HG03064 (cell line): ENCODE data around the gene BTK.

Source experiments
- ATAC-seq: cut with Tn5 transposase; IDR thresholded peaks from one replicate; pipeline ENCODE4 v1.9.1; 2021; ENCODE audit warnings: low read depth; ENCODE audit not compliant: unreplicated experiment

The BTK gene

DNA sequence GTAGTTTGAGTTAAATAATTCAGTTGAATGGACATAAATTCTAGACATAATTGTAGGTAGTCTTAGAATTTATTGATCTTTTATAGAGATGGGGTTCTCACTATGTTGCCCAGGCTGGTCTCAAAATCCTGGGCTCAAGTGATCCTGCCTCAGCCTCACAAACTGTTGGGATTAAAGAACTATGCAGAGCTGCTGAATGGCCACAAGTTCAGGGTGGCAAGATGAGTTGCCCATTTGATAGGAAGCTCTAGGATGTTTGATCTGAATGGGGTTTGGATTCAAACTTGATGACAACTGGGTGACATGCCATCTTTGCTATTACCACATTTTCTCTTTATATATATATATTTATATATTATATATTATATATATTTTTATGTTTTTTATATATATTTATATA, 8.4 kb upstream of the BTK start:
- ATAC-seq, result no peak

DNA sequence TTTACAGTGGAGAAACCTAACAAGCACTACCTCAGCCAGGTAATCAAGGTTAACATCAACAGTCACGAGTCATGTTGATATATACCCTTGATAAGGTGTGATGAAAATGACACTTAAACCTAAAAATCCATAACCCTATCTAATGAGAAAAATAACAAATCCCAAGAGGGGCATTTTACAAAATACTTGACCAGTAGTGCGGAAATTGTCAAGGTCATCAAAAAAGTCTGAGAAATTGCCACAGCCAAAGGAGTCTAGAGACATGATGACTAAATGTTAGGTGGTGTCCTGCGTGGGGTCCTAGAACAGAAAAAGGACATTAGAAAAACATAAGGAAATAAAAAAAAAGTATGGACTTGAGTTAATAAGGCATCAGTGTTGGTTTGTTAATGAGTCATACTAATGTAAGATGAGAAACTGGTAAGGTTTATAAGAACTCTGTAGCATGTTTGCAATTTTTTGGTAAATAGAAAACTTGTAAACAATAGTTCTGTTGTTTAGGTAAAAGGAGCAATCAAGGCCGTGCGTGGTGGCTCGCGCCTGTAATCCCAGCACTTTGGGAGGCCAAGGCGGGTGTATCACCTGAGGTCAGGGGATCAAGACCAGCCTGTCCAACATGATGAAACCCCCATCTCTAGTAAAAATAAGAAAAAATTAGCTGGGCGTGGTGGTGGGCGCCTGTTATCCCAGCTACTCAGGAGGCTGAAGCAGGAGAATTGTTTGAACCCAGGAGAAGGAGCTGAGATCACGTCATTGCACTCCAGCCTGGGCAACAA, 7.7 kb upstream of the BTK start:
- no peak for ATAC-seq

DNA sequence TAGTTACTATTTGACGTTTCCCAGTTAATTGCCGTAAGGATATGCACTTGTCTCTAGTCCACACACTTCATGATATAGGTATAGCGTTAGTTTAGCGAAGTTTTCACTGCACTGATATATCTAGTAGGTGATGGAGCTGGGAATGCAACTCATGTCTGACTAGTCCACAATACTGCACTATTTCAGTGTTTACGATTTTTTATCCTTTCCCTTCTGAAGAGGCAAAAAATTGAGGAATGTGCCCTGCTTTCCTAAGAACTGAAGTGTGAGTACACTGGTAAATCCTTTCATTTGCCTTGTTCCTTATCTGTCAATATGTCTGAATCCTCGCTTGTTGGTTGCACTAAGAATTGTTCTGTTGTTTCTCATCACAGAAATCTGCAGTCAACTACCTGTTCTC, 5.8 kb upstream of the BTK start:
- ATAC-seq, result no peak

DNA sequence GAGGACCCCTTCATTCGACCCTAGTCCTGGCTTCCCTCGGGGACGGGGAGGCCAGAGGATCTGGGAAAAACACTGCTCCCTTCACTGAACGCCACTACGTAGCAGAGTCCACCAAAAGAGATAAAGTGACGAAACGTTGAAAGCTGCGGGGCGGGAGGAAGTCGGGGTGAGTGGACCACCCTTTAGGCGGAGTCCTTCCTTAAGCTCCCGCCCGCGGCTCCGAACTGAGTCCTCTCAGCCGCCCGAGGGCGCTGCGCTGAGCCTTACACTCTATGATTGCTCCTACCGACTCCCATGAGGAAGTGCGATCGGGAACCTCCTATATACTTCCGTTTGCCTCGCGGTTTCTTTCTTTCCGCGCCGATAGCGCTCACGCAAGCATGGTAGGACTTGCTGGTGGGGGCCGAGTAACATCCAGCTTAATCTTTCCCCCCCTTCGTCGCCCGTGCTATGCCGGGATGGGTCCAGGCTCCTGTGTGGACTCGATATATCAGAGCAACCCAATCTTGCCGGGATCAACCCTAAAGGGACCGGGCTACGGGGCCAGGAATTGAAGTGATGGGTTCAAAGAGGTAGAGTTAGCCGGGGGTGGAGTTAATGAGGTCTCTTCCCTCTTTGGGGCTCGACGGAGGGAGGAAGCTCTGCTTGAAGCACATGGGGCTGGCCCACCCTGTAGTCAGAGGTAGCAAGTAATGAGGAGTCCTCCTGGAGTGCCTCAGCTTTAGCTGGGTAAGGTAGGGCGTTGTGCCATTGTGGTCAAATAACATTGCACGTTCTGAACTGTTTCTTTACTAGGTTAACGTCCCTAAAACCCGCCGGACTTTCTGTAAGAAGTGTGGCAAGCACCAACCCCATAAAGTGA, 4.9 kb upstream of the BTK start, which contains the start of gene RPL36A:
Gene RPL36A, plus strand, starts transcription at position 348 of the 862 bp plus-strand sequence. Its CDS starts 33 bp downstream, at position 381.
- peak; percentile 67 for ATAC-seq

DNA sequence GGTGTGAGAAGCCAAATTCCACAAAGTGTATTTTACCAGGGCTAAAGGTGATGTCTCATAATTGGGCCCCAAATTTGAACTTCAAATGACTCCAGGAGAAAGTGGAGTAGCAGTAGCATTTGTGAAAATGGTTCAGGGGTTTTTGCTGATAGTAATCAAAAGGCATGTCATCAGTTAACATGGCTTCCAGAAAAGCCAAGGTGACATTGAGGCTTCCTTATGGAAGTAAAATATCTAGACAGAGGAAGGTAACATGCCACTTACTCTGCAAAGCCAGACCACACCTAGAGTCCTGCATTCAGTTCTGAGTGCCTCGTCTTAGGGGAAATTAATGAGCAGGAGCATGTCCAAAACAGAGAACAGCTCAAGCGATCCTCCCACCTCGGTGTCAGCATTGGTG, 2.6 kb upstream of the BTK start:
- no peak for ATAC-seq

DNA sequence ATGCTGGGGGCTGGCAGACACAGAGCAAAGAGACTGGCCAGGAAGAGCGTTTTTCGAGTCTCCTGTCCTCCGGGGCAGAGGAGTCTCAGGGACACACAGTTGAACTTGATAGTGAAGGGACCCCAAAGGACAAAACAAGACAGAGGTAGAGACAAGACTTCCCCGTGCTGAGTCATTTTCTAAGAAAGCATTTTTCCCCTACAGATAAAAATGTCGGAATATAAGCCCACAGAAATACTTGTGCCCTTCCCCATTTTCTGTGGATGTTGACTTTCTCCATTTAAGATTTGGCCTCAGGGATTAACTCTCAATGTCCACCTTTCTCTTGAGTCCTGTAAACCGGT, 523 bp upstream of the BTK start:
- ATAC-seq, result no peak

DNA sequence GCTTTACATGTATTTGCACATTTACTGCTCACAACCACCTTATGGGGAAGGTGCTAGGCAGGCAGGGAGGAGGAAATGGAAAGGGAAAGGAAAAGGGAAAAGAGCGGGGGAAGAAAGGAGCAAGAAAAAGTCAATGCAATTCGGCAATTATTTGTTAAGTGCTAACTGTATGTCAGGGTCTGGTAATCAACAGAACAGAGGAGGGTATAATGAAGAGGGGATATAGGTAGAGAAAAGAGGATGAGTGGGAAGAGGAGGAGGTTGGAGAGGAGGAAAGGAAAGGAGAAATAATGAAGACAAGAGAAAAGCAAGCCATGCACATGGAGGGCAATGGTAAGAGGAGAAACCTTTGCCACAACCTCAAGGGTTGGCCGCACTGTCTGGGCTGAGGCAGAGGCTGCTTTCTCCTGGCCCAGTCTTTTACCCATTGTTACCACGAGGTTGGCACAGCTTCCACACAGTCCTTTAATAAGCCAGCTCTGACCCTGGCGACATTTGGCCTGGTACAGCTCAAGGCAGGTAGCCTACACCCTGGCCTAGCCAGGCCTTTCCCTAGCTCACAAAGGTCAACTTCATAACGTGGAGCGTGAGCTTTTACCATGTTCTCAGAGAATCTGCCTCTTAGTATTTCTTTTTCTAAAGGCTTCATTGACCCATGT, 836 bp downstream of the BTK start:
- ATAC-seq, result no peak

DNA sequence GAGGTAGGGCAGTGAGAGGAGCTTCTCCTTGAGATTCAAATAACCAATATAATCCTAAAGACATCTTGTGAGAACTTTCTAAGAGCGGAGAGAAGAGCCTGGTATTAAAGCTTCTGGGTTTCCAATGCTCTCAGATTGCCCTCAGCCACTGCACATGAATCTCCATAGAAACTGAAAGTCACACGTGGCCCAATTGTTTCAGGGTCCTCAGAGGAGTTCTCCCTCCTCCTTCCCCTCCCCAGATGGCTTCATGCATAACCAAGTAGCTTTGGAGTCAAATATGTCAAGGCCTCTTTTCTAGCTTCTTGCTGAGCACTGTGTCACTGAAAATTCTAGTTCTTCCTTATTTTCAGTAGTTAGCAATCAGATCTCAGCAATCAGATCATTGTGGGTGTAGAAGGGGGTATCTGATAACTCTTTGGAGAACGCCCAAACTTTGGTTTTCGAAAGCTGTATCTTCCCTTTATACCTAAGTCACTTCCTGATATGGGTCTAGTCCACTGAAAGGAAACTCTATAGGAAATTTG, 2.2 kb downstream of the BTK start:
- ATAC-seq, result peak; percentile 61

DNA sequence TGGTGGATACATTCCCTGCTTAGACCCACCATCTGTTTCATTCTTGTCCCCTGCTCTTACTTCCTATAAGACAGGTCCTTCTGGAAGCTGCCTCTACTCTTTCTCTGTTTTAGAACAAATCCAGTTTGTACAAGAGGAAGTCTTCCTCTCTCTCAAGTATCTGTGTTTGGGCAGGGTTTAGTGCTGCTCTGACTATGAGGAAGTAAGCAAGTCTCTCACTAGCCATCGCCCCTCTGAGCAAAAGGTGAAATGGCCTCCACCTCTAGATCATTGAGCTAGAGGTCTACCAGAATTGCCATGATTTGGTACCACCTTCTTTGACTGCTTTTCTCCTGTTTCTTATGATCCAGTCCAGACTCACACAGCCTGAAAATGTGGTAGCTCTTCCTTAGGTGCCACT, 8.4 kb downstream of the BTK start:
- ATAC-seq, result no peak

DNA sequence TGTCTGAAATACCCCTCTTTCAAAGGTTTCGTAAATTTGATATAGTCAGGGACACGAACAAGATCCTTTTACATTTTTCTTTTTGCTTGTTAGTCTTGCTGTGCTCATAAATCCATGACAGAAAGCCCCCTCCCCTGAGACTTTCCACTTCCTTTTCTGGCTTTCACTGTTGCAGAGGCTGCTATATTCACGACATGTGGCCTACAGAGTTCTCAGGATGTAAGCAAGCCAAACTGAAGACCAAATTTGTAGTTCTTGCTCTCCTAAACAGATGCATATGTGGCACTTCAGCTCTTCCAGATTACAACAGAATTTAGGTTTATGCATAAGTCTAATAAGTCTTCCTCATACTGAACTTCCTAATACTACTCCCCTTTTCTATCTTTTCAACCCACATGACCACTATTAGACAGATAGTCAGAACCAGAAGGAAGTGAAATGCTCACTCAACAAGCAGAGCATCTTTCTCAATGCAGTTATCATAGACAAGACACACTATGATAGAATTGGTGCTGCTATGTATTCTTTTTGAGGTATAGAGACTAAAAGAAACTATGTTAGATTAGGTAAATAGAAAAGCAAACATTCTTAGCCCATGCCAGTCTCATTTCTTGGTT, 15.0 kb downstream of the BTK start:
- peak; percentile 53 for ATAC-seq

DNA sequence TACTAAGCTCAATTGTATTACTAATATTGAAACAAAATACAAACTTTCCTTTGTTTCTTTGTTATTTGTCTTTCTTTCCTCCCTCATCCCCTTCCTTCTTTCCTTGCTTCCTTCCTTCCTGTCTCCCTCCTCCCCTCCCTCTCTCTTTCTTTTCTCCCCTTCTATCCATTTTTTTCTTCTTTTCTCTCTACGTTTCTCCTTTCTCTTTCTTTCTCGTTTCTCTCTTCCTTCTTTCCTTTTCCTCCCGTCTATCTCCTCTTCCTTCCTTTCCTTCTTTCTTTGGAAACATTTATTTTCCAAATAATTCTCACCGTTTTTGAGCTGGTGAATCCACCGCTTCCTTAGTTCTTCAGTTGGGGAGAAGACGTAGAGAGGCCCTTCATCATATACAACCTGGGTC, 16.3 kb downstream of the BTK start:
- ATAC-seq, result no peak

DNA sequence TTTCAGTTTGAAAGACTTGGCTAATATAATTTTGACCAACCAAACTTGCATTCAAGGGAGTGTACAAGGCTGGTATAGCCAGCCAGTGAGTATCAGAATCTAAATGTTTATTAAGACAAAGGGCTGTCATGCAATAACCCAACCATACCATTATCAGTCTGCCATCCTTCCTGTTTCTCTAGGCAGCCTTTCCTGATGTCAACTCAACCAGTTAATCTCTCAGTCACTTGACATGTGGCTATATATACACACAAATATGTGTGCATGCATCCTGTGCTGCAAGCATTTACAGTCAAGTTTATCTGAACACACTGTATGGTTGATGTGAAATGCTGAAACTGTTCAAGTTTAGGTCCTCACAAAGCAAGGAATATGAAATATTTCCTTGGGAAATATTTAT, 17.2 kb downstream of the BTK start:
- ATAC-seq, result no peak

DNA sequence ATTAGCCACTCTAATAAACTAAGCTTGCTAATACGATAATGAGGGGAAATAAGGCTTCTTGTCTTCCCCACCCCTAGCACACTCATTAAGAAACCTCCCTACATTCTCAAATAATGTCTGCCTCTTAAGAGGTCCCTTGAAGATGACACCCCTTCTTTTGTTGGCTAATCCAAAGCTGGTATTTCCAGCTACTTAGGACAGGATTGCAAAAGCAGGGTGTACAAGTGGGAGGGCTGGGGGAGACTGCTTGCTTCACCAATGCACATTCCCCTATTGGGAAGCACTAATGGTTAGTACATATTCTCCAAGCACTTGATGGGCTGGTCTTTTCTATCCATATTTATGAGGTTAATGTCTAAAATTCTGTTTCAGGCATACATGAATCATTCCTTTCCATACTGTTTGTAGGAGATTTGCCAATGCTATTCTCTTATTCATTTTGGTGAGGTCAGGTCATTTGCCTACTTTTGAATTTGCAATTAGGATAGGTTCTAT, 20.6 kb downstream of the BTK start:
- no peak for ATAC-seq

DNA sequence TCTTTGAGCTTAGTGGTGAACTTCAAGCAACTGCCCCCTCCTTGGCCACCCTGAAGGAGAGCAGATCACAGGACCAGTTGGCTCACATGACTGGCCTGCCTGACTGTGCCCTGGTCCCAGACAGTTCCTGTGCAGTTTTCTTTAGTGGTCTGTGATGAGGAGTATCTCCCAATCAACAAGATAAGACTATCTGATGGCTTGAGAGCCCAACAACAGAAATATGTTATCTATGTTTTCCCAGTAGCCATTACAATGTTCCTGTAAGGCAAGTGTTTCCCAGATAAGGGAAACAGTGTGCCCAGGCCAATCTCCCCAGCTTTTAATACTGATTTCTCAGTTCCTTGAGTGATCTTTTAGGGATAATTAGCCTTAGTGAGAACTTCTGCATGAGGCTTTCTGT, 23.2 kb downstream of the BTK start:
- no peak for ATAC-seq

DNA sequence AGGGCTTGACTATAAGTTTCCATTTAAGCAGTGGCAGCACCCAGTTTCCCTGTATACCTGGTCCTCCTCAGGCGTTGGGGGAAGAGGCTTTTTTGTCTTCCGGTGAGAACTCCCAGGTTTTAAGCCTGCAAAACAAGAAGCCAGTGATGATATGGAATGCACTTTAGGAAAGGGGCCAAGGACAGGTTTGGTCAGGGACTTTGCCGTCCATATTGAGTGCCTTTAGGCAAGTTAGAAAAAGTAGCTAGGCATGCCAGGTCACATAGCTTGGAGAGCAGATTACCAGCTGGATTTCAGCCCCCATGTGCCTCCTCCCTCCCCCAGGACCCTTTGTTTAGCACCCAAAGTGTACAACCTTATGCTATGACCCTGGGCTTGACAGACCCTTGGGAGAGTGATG, 23.9 kb downstream of the BTK start:
- ATAC-seq, result no peak

DNA sequence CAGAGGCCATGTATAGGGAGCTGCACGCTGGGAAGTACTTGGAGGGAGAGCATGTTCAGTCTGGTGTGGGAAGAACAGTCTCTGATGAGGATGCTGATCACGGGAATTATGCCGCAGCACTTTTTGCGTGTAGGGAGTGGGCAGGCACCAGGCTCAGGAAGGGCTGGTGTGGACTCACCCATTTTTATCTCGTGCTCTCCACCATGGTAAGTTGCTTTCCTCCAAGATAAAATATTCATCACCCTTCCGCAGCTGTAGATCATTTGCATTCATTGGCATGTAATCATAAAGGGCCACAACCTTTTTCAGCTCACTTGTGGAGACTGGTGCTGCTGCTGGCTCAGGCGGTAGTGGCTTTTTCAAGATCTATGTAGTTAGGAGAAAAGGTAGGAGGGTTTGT, 25.6 kb downstream of the BTK start:
- ATAC-seq, result no peak

DNA sequence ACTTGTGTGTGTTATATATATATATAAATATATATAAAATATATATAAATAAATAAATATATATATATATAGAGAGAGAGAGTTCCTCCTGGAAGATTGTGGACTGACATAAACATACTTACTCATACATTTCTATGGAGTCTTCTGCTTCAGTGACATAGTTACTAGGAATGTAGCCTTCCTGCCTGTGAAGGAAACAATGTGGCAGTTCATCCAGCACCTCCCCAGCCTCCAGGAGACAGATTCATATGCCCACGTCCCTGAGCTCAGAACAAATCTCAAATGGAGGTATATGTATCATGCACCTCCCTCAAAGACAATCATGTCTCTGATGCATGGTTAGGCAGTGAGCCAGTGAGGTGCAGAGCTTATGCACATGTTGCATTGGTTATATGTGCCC, 26.0 kb downstream of the BTK start:
- ATAC-seq, result no peak

DNA sequence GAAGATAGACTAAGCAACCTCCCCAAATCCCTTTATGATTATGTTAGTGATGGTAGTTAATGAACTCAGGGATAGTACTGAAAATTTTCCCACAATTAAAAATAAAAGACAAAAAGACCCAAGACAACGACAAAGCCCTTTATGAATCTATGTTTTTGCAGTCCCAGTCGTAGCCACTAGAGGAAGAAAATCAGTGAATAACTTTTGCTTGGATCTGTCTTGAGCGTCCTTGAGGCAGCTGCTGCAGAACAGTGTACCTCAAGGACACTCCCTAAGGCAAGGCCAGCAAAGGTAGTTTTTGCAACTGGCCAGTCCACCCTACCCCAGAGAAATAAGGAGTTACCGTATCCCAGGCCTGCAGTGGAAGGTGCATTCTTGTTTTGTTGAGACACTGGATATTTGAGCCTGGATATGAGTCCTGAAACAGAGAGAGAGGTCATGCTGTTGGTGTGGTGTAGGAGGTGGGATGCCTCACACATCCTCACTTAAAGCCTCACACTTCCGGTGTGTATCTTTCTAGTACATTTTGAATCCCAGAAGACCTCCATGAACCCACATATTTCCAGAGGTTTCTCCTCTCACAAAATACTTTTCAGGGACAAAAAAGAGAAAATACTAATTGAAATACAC, 28.7 kb downstream of the BTK start:
- ATAC-seq, result no peak

DNA sequence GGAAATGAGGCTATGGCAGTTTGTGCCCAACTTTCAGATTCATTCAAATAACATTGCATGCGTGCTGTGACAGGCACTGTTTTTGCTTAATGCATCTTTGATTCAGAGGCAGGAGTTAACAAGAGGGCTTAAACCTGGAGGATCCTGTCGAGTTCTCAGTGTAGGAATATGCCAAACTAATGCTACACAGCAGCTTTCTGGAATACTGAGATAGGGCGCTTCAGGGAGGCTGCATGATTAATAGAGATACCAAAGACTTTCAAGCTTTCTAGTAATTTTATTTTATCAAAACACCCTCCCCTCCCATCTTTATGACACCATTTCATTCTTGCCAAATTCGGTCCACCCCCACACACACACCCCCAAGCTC, 36.8 kb downstream of the BTK start:
- no peak for ATAC-seq
